ENCODE measurements around the gene FHIT.
"Not testable (repeated sequence)": the region's sequence is repeated elsewhere in the genome, so short reads cannot be mapped to it uniquely, and the experiment has no call there.

Gene FHIT

DNA sequence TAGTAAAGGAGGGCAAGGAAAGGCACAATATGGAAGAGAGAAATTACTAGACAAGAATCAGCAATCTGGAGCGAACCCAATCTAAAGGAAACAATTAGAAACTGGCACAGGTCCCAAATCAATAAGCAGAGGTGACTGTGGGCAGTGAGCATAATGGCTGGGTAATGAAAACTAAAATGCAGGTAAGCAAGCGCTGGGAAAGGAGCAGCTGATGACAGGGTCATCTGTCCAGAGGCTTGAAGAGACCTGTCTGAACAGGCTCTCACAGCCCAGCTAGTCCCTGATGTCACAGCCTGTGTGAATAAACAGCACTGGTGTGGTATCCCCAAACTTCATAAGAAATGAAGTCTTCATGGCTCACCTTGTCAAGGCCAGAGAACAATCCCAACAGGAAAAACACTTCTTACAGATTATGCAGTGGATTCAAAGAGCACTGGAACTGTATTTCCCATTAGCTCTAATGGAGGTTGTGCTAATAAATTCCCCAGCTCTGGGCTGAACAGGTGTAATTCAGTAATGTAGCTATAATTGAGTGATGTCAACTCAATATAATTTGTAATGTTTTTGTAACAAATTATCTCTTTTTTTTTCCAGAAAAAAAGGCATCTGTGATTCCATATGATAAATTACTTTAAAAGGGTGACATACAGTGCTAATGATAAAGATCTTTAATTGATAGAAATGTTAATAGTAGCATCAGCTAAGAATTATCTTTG is 197.3 kb downstream of the FHIT start:
- no peak for DNase-seq
- H3K4me3 ChIP-seq (ENCODE audit: insufficient read depth, low read depth, low read length, poor library complexity, severe bottlenecking), result no peak overlapping the region
- H3K27me3 ChIP-seq (replicated peaks; ENCODE audit: control insufficient read depth, insufficient read depth, low read length, poor library complexity, severe bottlenecking), result no peaks in the 10 kb centered on the region
- H3K9me3 ChIP-seq (ENCODE audit: control insufficient read depth, low read length), result no peaks in the 10 kb centered on the region
- no peak overlapping the region for H3K27ac ChIP-seq (ENCODE audit: insufficient read depth, low read length, poor library complexity, severe bottlenecking)
- no peaks in the 10 kb centered on the region for H3K4me1 ChIP-seq (ENCODE audit: control insufficient read depth, insufficient read depth, low read length, poor library complexity, severe bottlenecking)
- H3K36me3 ChIP-seq (ENCODE audit: control insufficient read depth, insufficient read depth, low read length), result no peaks in the 10 kb centered on the region

DNA sequence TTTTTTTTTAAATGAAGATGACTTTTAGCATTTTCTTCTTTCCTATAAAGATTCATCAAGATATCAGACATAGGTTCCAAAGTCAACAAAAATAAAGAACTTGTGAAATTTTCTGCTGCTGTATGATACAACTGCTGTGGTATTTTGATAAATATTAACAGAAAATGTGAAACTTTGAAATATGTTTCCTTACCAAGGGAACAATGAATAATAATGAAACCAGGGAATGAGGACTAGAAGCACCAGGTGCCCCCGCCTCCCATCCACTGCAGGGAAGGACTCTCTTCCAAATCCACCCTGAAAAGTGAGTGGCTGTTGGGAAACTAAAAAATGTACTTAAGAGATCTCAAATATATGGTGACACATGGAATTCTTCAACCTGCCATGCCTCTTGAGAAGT is 198.4 kb downstream of the FHIT start:
- Histone ChIP-seq H3K36me3 (ENCODE audit: control insufficient read depth, insufficient read depth, low read length) (no peaks in the 10 kb centered on the region), H3K4me1 (ENCODE audit: control insufficient read depth, insufficient read depth, low read length, poor library complexity, severe bottlenecking) (no peaks in the 10 kb centered on the region), H3K27me3 (replicated peaks; ENCODE audit: control insufficient read depth, insufficient read depth, low read length, poor library complexity, severe bottlenecking) (no peaks in the 10 kb centered on the region), H3K9me3 (ENCODE audit: control insufficient read depth, low read length) (no peaks in the 10 kb centered on the region), H3K27ac (ENCODE audit: insufficient read depth, low read length, poor library complexity, severe bottlenecking) (no peak overlapping the region), H3K4me3 (ENCODE audit: insufficient read depth, low read depth, low read length, poor library complexity, severe bottlenecking) (no peak overlapping the region)
- DNase-seq, result no peak

DNA sequence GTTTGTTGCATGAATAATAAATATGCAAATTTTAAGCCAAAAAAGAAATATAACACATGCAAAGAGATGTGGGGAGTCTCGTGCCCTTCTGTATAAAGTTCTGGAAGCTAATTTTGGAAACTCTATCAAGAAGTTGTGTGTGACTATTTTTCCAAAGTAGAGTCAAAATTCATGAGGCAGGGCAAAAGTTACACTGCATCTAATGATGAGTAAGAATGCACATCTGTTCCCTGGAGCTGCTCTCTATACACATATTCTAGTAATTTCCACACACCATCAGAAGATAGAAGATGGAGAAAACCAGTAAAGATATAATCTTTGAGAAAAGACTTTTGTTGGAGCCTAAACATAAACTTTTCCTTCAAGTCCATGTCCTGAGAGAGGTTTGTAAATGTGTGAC is 199.6 kb downstream of the FHIT start:
- Histone ChIP-seq H3K27ac (ENCODE audit: insufficient read depth, low read length, poor library complexity, severe bottlenecking) (no peak overlapping the region), H3K4me1 (ENCODE audit: control insufficient read depth, insufficient read depth, low read length, poor library complexity, severe bottlenecking) (no peaks in the 10 kb centered on the region), H3K4me3 (ENCODE audit: insufficient read depth, low read depth, low read length, poor library complexity, severe bottlenecking) (no peak overlapping the region), H3K27me3 (replicated peaks; ENCODE audit: control insufficient read depth, insufficient read depth, low read length, poor library complexity, severe bottlenecking) (no peaks in the 10 kb centered on the region), H3K36me3 (ENCODE audit: control insufficient read depth, insufficient read depth, low read length) (no peaks in the 10 kb centered on the region), H3K9me3 (ENCODE audit: control insufficient read depth, low read length) (no peaks in the 10 kb centered on the region)
- DNase-seq, result no peak

DNA sequence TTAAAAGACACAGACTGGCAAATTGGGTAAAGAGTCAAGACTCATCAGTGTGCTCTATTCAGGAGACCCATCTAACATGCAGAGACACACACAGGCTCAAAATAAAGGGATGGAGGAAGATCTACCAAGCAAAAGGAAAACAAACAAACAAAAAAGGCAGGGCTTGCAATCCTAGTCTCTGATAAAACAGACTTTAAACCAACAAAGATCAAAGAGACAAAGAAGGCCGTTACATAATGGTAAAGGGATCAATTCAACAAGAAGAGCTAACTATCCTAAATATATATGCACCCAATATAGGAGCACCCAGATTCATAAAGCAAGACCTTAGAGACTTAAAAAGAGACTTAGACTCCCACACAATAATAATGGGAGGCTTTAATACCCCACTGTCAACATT is 206.1 kb downstream of the FHIT start:
- H3K27ac ChIP-seq (ENCODE audit: insufficient read depth, low read length, poor library complexity, severe bottlenecking); H3K36me3 ChIP-seq (ENCODE audit: control insufficient read depth, insufficient read depth, low read length); H3K9me3 ChIP-seq (ENCODE audit: control insufficient read depth, low read length); DNase-seq; H3K4me3 ChIP-seq (ENCODE audit: insufficient read depth, low read depth, low read length, poor library complexity, severe bottlenecking); H3K4me1 ChIP-seq (ENCODE audit: control insufficient read depth, insufficient read depth, low read length, poor library complexity, severe bottlenecking); H3K27me3 ChIP-seq (replicated peaks; ENCODE audit: control insufficient read depth, insufficient read depth, low read length, poor library complexity, severe bottlenecking): not testable (repeated sequence)

DNA sequence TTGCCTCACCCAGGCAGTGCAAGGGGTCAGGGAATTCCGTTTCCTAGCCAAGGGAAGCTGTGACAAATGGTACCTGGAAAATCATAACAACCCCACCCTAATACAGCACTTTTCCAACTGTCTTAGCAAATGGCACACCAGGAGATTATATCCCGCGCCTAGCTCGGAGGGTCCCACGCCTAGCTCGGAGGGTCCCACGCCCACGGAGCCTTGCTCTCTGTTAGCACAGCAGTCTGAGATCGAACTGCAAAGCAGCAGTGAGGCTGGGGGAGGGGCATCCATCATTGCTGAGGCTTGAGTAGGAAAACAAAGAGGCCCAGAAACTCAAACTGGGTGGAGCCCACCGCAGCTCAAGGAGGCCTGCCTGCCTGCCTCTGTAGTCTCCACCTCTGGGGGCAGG is 208.1 kb downstream of the FHIT start:
- Histone ChIP-seq H3K9me3 (ENCODE audit: control insufficient read depth, low read length) (no peaks in the 10 kb centered on the region), H3K27me3 (replicated peaks; ENCODE audit: control insufficient read depth, insufficient read depth, low read length, poor library complexity, severe bottlenecking) (no peaks in the 10 kb centered on the region), H3K4me1 (ENCODE audit: control insufficient read depth, insufficient read depth, low read length, poor library complexity, severe bottlenecking) (no peaks in the 10 kb centered on the region), H3K27ac (ENCODE audit: insufficient read depth, low read length, poor library complexity, severe bottlenecking) (no peak overlapping the region), H3K4me3 (ENCODE audit: insufficient read depth, low read depth, low read length, poor library complexity, severe bottlenecking) (no peak overlapping the region), H3K36me3 (ENCODE audit: control insufficient read depth, insufficient read depth, low read length) (no peaks in the 10 kb centered on the region)
- DNase-seq, result no peak

DNA sequence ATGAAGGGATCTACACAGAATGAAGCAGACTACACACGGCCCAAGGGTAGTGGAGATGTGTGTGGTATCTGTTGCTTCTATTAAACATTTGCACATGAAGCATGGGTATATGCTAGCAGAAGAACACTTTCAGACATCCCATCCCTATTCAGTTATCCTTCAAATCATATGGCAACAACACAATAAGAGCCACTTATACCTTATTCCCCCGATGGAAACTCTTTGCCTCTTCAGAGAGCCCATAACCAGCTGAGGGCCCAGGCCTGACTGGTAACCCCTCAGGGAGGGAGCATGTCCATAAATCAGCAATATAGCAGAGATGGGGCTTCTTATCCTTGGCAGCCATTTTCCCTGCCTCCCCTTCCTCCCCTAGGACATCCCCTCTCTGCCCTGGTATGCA is 210.6 kb downstream of the FHIT start:
- no peak overlapping the region for H3K4me3 ChIP-seq (ENCODE audit: insufficient read depth, low read depth, low read length, poor library complexity, severe bottlenecking)
- DNase-seq, result no peak
- H3K27me3 ChIP-seq (replicated peaks; ENCODE audit: control insufficient read depth, insufficient read depth, low read length, poor library complexity, severe bottlenecking), result no peaks in the 10 kb centered on the region
- no peaks in the 10 kb centered on the region for H3K9me3 ChIP-seq (ENCODE audit: control insufficient read depth, low read length)
- H3K27ac ChIP-seq (ENCODE audit: insufficient read depth, low read length, poor library complexity, severe bottlenecking), result no peak overlapping the region
- H3K36me3 ChIP-seq (ENCODE audit: control insufficient read depth, insufficient read depth, low read length), result no peaks in the 10 kb centered on the region
- H3K4me1 ChIP-seq (ENCODE audit: control insufficient read depth, insufficient read depth, low read length, poor library complexity, severe bottlenecking), result no peaks in the 10 kb centered on the region

DNA sequence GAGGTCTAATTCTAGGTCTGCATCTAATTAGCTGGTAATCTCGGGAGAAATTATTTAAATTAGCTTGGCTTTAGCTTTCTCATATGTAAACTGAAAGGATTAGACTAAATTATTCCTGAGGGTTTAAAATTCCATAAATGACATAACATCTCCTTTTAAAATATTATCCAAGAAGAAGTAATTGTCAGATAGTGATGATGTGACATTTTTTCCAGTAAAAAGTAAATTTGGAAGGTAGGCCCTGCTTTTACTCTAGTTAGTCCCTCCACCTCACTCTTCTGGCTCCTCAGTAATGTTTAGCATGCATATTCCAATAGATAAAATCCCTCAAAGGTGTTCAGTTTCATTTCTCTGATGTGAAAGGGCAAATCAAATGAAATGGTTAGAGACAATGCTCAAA is 215.7 kb downstream of the FHIT start:
- no peaks in the 10 kb centered on the region for H3K9me3 ChIP-seq (ENCODE audit: control insufficient read depth, low read length)
- H3K36me3 ChIP-seq (ENCODE audit: control insufficient read depth, insufficient read depth, low read length), result no peaks in the 10 kb centered on the region
- no peaks in the 10 kb centered on the region for H3K4me1 ChIP-seq (ENCODE audit: control insufficient read depth, insufficient read depth, low read length, poor library complexity, severe bottlenecking)
- no peak overlapping the region for H3K4me3 ChIP-seq (ENCODE audit: insufficient read depth, low read depth, low read length, poor library complexity, severe bottlenecking)
- H3K27ac ChIP-seq (ENCODE audit: insufficient read depth, low read length, poor library complexity, severe bottlenecking), result no peak overlapping the region
- H3K27me3 ChIP-seq (replicated peaks; ENCODE audit: control insufficient read depth, insufficient read depth, low read length, poor library complexity, severe bottlenecking), result no peaks in the 10 kb centered on the region
- DNase-seq, result no peak

DNA sequence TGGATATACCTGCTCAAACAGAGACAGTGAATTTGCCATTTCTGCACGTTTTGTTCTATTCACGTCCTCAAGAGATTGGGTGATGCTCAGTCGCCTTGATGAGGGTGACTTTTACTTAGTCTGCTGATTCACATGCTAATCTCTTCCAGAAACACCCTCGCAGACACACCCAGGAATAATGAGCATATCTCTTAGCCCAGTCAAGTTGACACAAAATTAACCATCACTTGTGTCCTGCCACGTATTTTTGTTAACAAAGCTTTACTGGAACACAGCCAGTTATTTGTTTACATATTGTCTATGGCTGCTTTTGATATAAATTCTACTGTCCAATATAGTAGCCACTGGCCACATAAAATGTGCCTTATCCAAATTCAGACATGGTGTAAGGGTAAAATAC is 218.3 kb downstream of the FHIT start:
- H3K9me3 ChIP-seq (ENCODE audit: control insufficient read depth, low read length), result no peaks in the 10 kb centered on the region
- no peaks in the 10 kb centered on the region for H3K4me1 ChIP-seq (ENCODE audit: control insufficient read depth, insufficient read depth, low read length, poor library complexity, severe bottlenecking)
- no peaks in the 10 kb centered on the region for H3K27me3 ChIP-seq (replicated peaks; ENCODE audit: control insufficient read depth, insufficient read depth, low read length, poor library complexity, severe bottlenecking)
- H3K36me3 ChIP-seq (ENCODE audit: control insufficient read depth, insufficient read depth, low read length), result no peaks in the 10 kb centered on the region
- DNase-seq, result no peak
- H3K4me3 ChIP-seq (ENCODE audit: insufficient read depth, low read depth, low read length, poor library complexity, severe bottlenecking), result no peak overlapping the region
- no peak overlapping the region for H3K27ac ChIP-seq (ENCODE audit: insufficient read depth, low read length, poor library complexity, severe bottlenecking)

DNA sequence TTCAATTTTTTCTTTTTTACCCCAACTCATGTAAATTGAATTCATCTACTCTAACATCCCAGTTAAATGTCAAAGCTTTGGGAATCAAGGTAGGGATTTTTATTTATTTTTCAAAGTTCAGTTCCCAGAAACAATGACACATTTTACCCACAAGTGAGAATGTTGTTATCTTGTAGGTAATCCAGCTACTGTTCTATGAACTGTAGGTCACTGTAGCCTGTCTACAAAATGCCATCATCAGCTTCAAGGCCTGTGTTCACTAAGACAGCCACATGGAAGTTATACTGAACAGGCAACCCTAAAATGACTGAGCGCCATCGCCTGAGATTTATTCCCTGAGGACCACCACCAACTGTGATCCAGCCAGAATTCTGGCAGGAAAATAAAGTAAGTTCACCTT is 219.7 kb downstream of the FHIT start:
- Histone ChIP-seq H3K27ac (ENCODE audit: insufficient read depth, low read length, poor library complexity, severe bottlenecking) (no peak overlapping the region), H3K4me1 (ENCODE audit: control insufficient read depth, insufficient read depth, low read length, poor library complexity, severe bottlenecking) (no peaks in the 10 kb centered on the region), H3K36me3 (ENCODE audit: control insufficient read depth, insufficient read depth, low read length) (no peaks in the 10 kb centered on the region), H3K4me3 (ENCODE audit: insufficient read depth, low read depth, low read length, poor library complexity, severe bottlenecking) (no peak overlapping the region), H3K27me3 (replicated peaks; ENCODE audit: control insufficient read depth, insufficient read depth, low read length, poor library complexity, severe bottlenecking) (no peaks in the 10 kb centered on the region), H3K9me3 (ENCODE audit: control insufficient read depth, low read length) (no peaks in the 10 kb centered on the region)
- no peak for DNase-seq

DNA sequence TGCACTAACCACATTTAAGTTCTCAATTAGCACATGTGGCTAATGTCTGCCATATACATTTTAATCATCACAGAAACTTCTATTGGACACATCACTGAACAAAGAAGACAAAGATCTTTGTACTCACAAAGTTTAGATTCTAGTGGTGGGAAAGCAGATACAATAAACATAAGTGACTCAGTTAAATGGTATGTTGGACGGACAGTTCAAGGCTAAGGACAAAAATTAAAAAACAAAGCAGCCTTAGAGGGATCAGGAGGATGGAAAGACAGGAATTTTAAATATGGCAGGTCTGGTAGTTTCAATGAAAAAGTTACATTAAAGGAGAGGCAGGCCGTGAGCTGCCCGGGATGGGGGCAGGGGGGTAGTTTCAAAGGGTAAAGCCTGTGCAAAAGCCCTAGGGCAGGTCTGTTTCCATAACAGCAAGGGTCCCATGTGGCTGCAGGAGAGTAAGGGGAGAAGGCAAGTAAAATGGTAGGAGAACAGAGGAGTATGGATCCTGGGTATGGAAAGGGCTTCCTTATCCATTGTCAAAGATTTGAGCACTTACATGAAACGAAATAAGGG is 220.7 kb downstream of the FHIT start:
- H3K27ac ChIP-seq (ENCODE audit: insufficient read depth, low read length, poor library complexity, severe bottlenecking), result no peak overlapping the region
- no peaks in the 10 kb centered on the region for H3K27me3 ChIP-seq (replicated peaks; ENCODE audit: control insufficient read depth, insufficient read depth, low read length, poor library complexity, severe bottlenecking)
- no peaks in the 10 kb centered on the region for H3K36me3 ChIP-seq (ENCODE audit: control insufficient read depth, insufficient read depth, low read length)
- no peaks in the 10 kb centered on the region for H3K4me1 ChIP-seq (ENCODE audit: control insufficient read depth, insufficient read depth, low read length, poor library complexity, severe bottlenecking)
- no peaks in the 10 kb centered on the region for H3K9me3 ChIP-seq (ENCODE audit: control insufficient read depth, low read length)
- no peak overlapping the region for H3K4me3 ChIP-seq (ENCODE audit: insufficient read depth, low read depth, low read length, poor library complexity, severe bottlenecking)
- DNase-seq, result no peak
